ENCODE data around the gene DIP2C.
"Not testable (repeated sequence)": the region's sequence is repeated elsewhere in the genome, so short reads cannot be mapped to it uniquely, and the experiment has no call there.

Gene DIP2C

DNA sequence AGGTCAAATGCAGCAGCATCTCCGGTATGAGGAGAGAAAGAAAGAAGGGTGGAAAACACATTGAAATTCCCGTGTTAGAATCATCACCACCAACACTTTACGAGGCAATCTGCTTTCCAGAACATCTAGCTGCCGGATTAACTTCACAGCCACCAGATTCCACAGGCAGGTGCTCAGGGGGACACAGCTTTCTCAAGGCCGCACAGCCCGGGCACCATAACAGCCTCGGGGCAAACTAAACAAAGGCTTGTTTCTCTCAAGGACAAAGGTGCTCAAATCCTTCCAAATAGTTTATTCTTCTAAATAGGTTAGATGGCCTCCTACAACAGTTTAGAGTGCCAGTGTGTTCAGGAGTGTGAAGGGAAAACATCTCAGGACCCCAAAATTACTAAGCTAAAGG is 156.3 kb downstream of the DIP2C start:
- CTCF ChIA-PET: no interaction called here

DNA sequence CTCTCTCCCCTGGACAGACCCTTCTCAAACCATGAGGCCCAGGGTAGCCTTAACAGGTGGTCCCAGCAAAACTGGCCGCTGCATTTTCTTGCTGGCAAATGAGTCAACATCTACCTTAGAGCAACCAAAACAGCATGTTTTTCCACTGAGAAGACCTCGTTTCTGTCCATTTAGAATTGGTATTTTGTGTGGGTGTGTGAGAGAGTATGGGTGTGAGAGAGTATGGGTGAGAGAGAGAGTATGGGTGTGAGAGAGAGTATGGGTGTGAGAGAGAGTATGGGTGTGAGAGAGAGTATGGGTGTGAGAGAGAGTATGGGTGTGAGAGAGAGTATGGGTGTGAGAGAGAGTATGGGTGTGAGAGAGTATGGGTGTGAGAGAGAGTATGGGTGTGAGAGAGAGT is 157.1 kb downstream of the DIP2C start:
- CTCF ChIA-PET; DNase-seq (ENCODE audit: extremely low spot score); POLR2A ChIA-PET: not testable (repeated sequence)

More for the DNA sequence above, 156.3 kb downstream of the DIP2C start:
- no peak for DNase-seq (ENCODE audit: extremely low spot score)
- POLR2A ChIA-PET: no interaction called here
- TF ChIP-seq TARDBP (IDR thresholded peaks at IDR 0.05): no peak
- no peak for TF ChIP-seq SUZ12 (IDR thresholded peaks at IDR 0.05)
- TF ChIP-seq LEF1 (IDR thresholded peaks at IDR 0.05; ENCODE audit: borderline replicate concordance): no peak

DNA sequence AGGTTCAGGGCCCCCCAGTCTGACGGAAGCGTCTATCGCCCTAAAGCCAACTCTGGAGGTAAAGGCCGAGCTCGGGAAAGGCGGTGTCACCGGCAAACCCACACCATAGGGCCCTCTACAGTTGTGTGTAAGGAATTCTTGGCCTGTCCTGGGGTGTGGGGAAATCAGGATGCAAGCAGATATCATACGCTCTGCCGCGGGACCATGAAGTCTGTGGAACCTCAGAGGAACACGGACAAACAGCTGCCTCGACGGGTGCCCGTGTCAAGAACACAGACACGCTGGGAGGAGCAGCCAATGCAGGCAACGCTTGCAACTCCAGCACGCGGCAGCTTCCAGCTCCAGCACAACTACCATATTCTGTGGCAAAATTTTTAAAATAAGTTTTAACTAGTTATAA is 157.9 kb downstream of the DIP2C start:
- no peak for DNase-seq (ENCODE audit: extremely low spot score)
- ChIA-PET POLR2A (no interaction called here), CTCF (interaction anchor here (0.6 kb wide), 1 partner anchor 114 kb away, joined by 3 read pairs; no protein-coding TSS in a partner anchor)
- TF ChIP-seq, protein P1, sequence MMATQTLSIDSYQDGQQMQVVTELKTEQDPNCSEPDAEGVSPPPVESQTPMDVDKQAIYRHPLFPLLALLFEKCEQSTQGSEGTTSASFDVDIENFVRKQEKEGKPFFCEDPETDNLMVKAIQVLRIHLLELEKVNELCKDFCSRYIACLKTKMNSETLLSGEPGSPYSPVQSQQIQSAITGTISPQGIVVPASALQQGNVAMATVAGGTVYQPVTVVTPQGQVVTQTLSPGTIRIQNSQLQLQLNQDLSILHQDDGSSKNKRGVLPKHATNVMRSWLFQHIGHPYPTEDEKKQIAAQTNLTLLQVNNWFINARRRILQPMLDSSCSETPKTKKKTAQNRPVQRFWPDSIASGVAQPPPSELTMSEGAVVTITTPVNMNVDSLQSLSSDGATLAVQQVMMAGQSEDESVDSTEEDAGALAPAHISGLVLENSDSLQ (IDR thresholded peaks at IDR 0.05): no peak
- TF ChIP-seq L3MBTL2 (conservative IDR thresholded peaks at IDR 0.05) (no peak), LEF1 (IDR thresholded peaks at IDR 0.05; ENCODE audit: borderline replicate concordance) (no peak), BHLHE40 (IDR thresholded peaks at IDR 0.05; ENCODE audit: borderline replicate concordance) (no peak), FOXA1 (IDR thresholded peaks at IDR 0.05) (no peak), TARDBP (IDR thresholded peaks at IDR 0.05) (no peak), CTBP1 (IDR thresholded peaks at IDR 0.05; ENCODE audit: borderline replicate concordance) (no peak), HDGF (IDR thresholded peaks at IDR 0.05; ENCODE audit: borderline replicate concordance) (no peak), FOXK2 (IDR thresholded peaks at IDR 0.05) (no peak), ELF4 (IDR thresholded peaks at IDR 0.05) (no peak), ARNT (IDR thresholded peaks at IDR 0.05) (no peak), ZNF384 (IDR thresholded peaks at IDR 0.05) (no peak), FOXM1 (IDR thresholded peaks at IDR 0.05; ENCODE audit: borderline replicate concordance) (no peak)

DNA sequence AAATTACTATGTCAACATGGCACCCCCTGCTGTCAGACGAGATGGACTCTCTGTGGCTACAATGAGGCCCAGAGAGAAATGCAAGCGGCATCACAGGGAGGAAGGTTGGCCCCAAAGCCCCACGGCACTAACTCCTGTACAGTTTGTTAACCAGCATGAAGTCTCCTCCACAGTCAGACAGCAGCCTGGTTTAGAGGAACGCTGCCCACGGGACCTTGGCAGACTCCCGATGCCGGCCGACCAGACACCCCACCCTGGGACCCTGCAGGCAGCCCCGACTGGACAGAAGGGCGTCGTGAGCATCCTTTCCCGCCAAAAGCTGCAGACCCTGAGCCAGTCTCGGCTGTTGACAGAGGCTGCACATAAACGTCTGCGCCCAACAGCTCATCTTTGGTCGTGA is 158.8 kb downstream of the DIP2C start:
- DNase-seq (ENCODE audit: extremely low spot score): no peak
- POLR2A ChIA-PET: no interaction called here
- no peak for TF ChIP-seq L3MBTL2 (conservative IDR thresholded peaks at IDR 0.05)
- no peak for TF ChIP-seq SP1 (IDR thresholded peaks at IDR 0.05)
- TF ChIP-seq, protein P1 (IDR thresholded peaks at IDR 0.05): 0 out of 2 replicates have a peak, but pooled peaks have one; percentile 23
- TF ChIP-seq SUZ12 (IDR thresholded peaks at IDR 0.05): no peak
- CTCF ChIA-PET: no interaction called here

DNA sequence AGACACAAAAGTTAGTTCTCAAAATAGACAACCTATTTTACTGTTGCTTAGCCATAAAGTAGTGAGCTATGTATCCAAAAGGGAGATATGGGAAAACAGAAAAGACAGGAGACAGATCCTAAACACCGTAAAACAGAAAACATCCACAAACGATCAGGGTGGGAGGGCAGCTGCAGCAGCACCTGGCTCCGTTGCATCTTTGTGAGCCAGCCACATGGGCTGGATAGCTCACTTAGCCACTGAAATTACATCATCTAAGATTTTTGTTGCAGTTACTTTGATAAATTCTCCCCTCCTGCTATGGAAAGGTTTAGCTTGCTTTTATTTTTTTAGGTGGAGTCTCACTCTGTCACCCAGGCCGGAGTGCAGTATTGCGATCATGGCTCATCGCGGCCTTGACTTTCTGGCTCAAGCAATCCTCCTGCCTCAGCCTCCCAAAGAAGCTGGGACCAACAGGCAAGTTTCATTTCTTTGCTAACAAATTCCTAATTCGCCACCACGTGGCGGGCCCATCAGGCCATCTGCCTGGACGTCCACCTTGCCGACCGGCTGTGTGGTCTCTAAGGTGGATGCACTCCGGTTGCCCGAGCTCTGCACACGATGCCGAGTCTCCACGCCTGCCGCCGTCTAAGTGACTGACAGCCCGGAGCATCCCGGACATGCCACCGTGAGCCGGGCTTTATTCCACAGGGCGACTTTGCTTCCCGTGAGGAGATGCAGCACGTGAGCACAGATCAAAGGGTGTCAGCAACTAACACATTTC is 159.8 kb downstream of the DIP2C start:
- ChIA-PET POLR2A (no interaction called here), CTCF (interaction anchor here (0.6 kb wide), 1 partner anchor 489 kb away, joined by 3 read pairs; no protein-coding TSS in a partner anchor)
- DNase-seq (ENCODE audit: extremely low spot score): no peak
- no peak for TF ChIP-seq ARNT (IDR thresholded peaks at IDR 0.05)
- TF ChIP-seq LEF1 (IDR thresholded peaks at IDR 0.05; ENCODE audit: borderline replicate concordance): no peak
- TF ChIP-seq, protein P1 (IDR thresholded peaks at IDR 0.05): no peak

DNA sequence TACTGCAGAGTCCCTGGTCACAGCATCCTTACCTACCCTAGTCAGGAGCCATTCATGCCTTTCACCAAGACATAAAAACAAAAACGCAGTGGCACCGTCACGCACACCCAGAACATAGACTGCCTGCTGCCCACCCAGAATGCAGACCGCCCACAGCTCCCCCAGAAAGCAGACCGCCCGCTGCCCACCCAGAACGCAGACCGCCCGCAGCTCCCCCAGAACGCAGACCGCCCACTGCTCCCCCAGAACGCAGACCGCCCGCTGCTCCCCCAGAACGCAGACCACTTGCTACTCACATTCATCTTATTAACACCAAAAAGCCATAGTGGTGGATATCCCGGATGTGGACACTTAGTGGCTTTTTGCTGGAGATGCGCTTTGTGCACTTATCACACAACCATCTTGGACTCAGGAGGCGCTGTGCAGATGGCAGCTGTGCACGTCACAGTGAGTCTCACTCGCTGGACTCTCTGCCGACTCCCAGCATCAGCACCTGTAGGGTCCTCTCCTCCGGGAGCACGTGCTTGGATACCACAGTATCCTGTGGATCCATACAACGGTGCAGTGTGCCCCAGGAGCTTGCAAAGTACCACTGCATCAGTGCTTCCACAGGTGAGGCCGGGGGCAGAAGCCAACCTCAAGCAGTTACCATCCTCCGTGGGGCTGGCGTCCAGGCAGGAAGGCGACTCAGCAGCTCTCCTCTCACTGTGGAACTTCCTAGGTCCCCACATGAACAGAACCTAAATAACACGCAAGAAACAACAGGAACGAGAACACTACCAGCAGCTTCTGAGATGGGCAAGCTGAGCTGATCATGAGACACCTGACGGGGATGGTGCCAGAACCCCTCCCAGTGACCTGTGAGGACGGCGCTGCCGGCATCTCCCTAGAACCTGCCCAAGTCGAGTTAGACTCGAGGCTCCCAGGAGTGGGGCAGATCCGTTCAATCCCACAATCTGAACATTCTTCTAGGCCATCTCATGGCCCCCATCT is 161.0 kb downstream of the DIP2C start:
- POLR2A ChIA-PET: no interaction called here

DNA sequence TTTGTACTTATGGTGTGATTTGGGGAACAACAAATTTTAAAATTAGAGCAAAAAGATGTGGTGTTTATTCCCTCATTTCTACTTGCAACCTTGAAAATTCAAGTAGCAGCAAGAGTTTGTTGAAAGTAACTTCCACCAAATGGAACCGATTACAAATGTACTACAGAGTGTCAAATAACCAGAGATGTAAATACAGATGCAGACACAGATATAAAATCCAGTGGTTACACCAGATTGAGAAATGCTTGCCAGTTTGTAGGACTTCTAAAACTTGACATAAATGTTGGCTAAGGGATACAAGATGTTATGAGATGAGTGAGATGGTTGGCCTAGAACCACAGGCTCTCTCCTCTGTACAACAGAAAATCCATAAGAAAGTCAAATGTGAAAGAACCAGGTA is 162.1 kb downstream of the DIP2C start:
- no peak for DNase-seq (ENCODE audit: extremely low spot score)
- no peak for TF ChIP-seq SUZ12 (IDR thresholded peaks at IDR 0.05)
- POLR2A ChIA-PET: no interaction called here
- CTCF ChIA-PET: interaction anchor here (0.5 kb wide), 1 partner anchor 9 kb away, joined by 3 read pairs; no protein-coding TSS in a partner anchor

More for the DNA sequence above, 161.0 kb downstream of the DIP2C start:
- no peak for TF ChIP-seq FOXA1 (IDR thresholded peaks at IDR 0.05)
- CTCF ChIA-PET: no interaction called here
- no peak for DNase-seq (ENCODE audit: extremely low spot score)

Data from HEK293T (cell line).